A549 (cell line): ENCODE results near the gene ACOXL. TPM values are rescaled to one million over a fixed set of nuclear protein-coding genes. Genes with fewer than 3 reads are reported as not detected.

Experiments used
- ATAC-seq, 2 experiments: fragments of 200-7000 bp in 1 of 2; fragments of >200 bp in 1 of 2; cut with Nextera tagmentation in 1 of 2; cut with Tn5 transposase in 1 of 2; 3 replicates each; pipeline versions ENCODE4 v1.8.0 to v1.9.1; 2018 to 2020; ENCODE audit warnings: mild to moderate bottlenecking in 1 of 2, moderate library complexity in 1 of 2
- CTCF ChIA-PET: fragments of 300-600 bp; sonication (Branson Sonifier 250); formaldehyde crosslinking; extraction: SDS; loops from one replicate; lab custom pipeline; 2021; ENCODE audit warnings: antibody characterized with exemption, inconsistent platforms; lab: Yijun Ruan, JAX
- POLR2A ChIA-PET: fragments of 350-600 bp; formaldehyde crosslinking; extraction: SDS; loops from one replicate; lab custom pipeline; 2021; ENCODE audit warnings: antibody characterized with exemption, inconsistent platforms; lab: Yijun Ruan, JAX
- DNase-seq, 2 experiments: peaks; one replicate each; pipeline versions ENCODE4 v3.0.0 to v3.0.0-alpha.2; 2011 to 2016; ENCODE audit warnings: low read depth in 1 of 2, low spot score in 1 of 2
- FAIRE-seq: peaks from 2 replicates; lab custom pipeline; 2011; peaks lifted over from hg19 to GRCh38; lab: Jason Lieb, UNC
- H3K27ac ChIP-seq, 2 experiments: fragments of >200 bp; sonication (Bioruptor Twin); formaldehyde crosslinking; 3 replicates each; pipeline ENCODE4 v1.5.1; 2016 to 2017
- H3K4me1 ChIP-seq: fragments of >200 bp; sonication (Bioruptor Twin); formaldehyde crosslinking; 3 replicates; pipeline ENCODE4 v1.6.1; 2016
- H3K4me2 ChIP-seq: fragments of >200 bp; sonication (Bioruptor Twin); formaldehyde crosslinking; 3 replicates; pipeline ENCODE4 v1.6.1; 2016
- H3K4me3 ChIP-seq: fragments of >200 bp; sonication (Bioruptor Twin); formaldehyde crosslinking; 3 replicates; pipeline ENCODE4 v1.5.1; 2016
- H3K9me3 ChIP-seq: fragments of >200 bp; sonication (Bioruptor Twin); formaldehyde crosslinking; 3 replicates; pipeline ENCODE4 v1.6.1; 2016
- BHLHE40 ChIP-seq: IDR thresholded peaks from 2 replicates; pipeline ENCODE4 v1.6.1; 2012; ENCODE audit warnings: low read depth, low read length, inconsistent platforms
- CBX8 ChIP-seq: fragments of 200-600 bp; sonication (generic); IDR thresholded peaks from 2 replicates; pipeline ENCODE4 v1.6.1; 2016
- CHD4 ChIP-seq: fragments of 200-600 bp; sonication (generic); IDR thresholded peaks from 2 replicates; pipeline ENCODE4 v1.6.1; 2016; ENCODE audit warnings: antibody characterized with exemption, mild to moderate bottlenecking, borderline replicate concordance
- FOSB ChIP-seq: fragments of 250-450 bp; sonication (Bioruptor Pico); IDR thresholded peaks from 2 replicates; pipeline ENCODE4 v1.5.0; 2020; ENCODE audit warnings: mild to moderate bottlenecking, moderate library complexity
- FOXS1 ChIP-seq: fragments of 250-450 bp; sonication (Bioruptor Pico); IDR thresholded peaks from 2 replicates; pipeline ENCODE4 v1.5.0; 2020; ENCODE audit warnings: mild to moderate bottlenecking, moderate library complexity
- GATA3 ChIP-seq: IDR thresholded peaks from 2 replicates; pipeline ENCODE4 v1.6.1; 2012; ENCODE audit warnings: borderline replicate concordance
- HDAC2 ChIP-seq: fragments of 200-600 bp; sonication (generic); IDR thresholded peaks from 2 replicates; pipeline ENCODE4 v1.6.1; 2016
- HEYL ChIP-seq: fragments of 250-450 bp; sonication (Bioruptor Pico); IDR thresholded peaks from 2 replicates; pipeline ENCODE4 v1.8.0; 2021; ENCODE audit warnings: mild to moderate bottlenecking, moderate library complexity
- HOXA7 ChIP-seq: fragments of 250-450 bp; sonication (Bioruptor Pico); IDR thresholded peaks from 2 replicates; pipeline ENCODE4 v1.5.0; 2020; ENCODE audit warnings: mild to moderate bottlenecking, moderate library complexity
- HOXB5 ChIP-seq: fragments of 250-450 bp; sonication (Bioruptor Pico); IDR thresholded peaks from 2 replicates; pipeline ENCODE4 v1.5.0; 2020; ENCODE audit warnings: mild to moderate bottlenecking, moderate library complexity
- JUN ChIP-seq, 2 experiments: fragments of >200 bp; sonication (Bioruptor Twin); formaldehyde crosslinking; IDR thresholded peaks; 2 replicates in 1 of 2; 3 replicates in 1 of 2; pipeline ENCODE4 v1.6.1; 2016 to 2017
- MAFK ChIP-seq: fragments of 450-650 bp; IDR thresholded peaks from 2 replicates; pipeline ENCODE4 v1.6.1; 2014; ENCODE audit not compliant: partially characterized antibody
- MAZ ChIP-seq: fragments of 150-350 bp; IDR thresholded peaks from 2 replicates; pipeline ENCODE4 v1.6.1; 2014; ENCODE audit warnings: antibody characterized with exemption, low read depth, low read length, borderline replicate concordance
- MYC ChIP-seq: IDR thresholded peaks from 2 replicates; pipeline ENCODE4 v1.6.1; 2012; ENCODE audit warnings: mild to moderate bottlenecking, inconsistent platforms, low read length, improper control_type of control experiment, borderline replicate concordance
- NR3C1 ChIP-seq: fragments of >200 bp; sonication (Bioruptor Twin); formaldehyde crosslinking; IDR thresholded peaks from 3 replicates; pipeline ENCODE4 v1.6.1; 2017
- PBX3 ChIP-seq: IDR thresholded peaks from 2 replicates; pipeline ENCODE4 v1.6.1; 2012
- POLR2A ChIP-seq: IDR thresholded peaks from 2 replicates; pipeline ENCODE4 v1.6.1; 2012; ENCODE audit warnings: mild to moderate bottlenecking, low read length
- RCOR1 ChIP-seq: fragments of 150-350 bp; IDR thresholded peaks from 2 replicates; pipeline ENCODE4 v1.6.1; 2014; ENCODE audit warnings: antibody characterized with exemption, low read length, low read depth
- RNF2 ChIP-seq: fragments of 200-600 bp; sonication (generic); IDR thresholded peaks from 2 replicates; pipeline ENCODE4 v1.6.1; 2016; ENCODE audit warnings: low read depth, mild to moderate bottlenecking, antibody characterized with exemption, moderate library complexity, borderline replicate concordance
- SMC3 ChIP-seq: fragments of >200 bp; sonication (Bioruptor Twin); formaldehyde crosslinking; IDR thresholded peaks from 3 replicates; pipeline ENCODE4 v1.6.1; 2018; ENCODE audit warnings: inconsistent platforms
- TFCP2L1 ChIP-seq: fragments of 250-450 bp; sonication (Bioruptor Pico); IDR thresholded peaks from 2 replicates; pipeline ENCODE4 v1.5.0; 2021; ENCODE audit warnings: mild to moderate bottlenecking
- ZFP36 ChIP-seq: fragments of 450-650 bp; IDR thresholded peaks from 2 replicates; pipeline ENCODE4 v1.6.1; 2014; ENCODE audit warnings: borderline replicate concordance; ENCODE audit not compliant: partially characterized antibody
- ZNF302 ChIP-seq: fragments of 250-450 bp; sonication (Bioruptor Pico); IDR thresholded peaks from 2 replicates; pipeline ENCODE4 v1.9.0; 2021; ENCODE audit warnings: inconsistent platforms, mild to moderate bottlenecking, moderate library complexity
- WGBS: methylation state at CpG from one replicate; pipeline ENCODE4 v1.1.6; 2017; ENCODE audit errors: missing lambda C conversion rate; 5-methylcytosine and 5-hydroxymethylcytosine counted together
- polyA plus RNA-seq, 4 experiments: library from polyadenylated mRNA; depleted of rRNA in 3 of 4; stranded (reverse); fragments of >200 nt; fragmentation: RNase III in 1 of 4; extraction: RNeasy Plus Mini Kit Qiagen cat#74134 plus additional on column Dnase treatment in 1 of 4; gene quantifications; 2 replicates in 3 of 4; 3 replicates in 1 of 4; pipeline ENCODE4 v1.2.3, GENCODE V29; 2011 to 2017
- TF ChIP-seq, protein P1 (sequence below): fragments of 250-450 bp; sonication (Bioruptor Pico); IDR thresholded peaks from 2 replicates; pipeline ENCODE4 v1.5.0; 2020; ENCODE audit warnings: low read depth, mild to moderate bottlenecking, moderate library complexity
- TF ChIP-seq, protein P2 (sequence below): fragments of >200 bp; sonication (Bioruptor Twin); formaldehyde crosslinking; IDR thresholded peaks from 2 replicates; pipeline ENCODE4 v1.6.1; 2016
- TF ChIP-seq, protein P3 (sequence below): fragments of 150-350 bp; IDR thresholded peaks from 2 replicates; pipeline ENCODE4 v1.6.1; 2014; ENCODE audit warnings: low read depth, mild to moderate bottlenecking, low read length

ACOXL gene
- polyA plus RNA-seq, 2 of the 4 experiments (the other 2 are of a cell fraction), result not detected

DNA sequence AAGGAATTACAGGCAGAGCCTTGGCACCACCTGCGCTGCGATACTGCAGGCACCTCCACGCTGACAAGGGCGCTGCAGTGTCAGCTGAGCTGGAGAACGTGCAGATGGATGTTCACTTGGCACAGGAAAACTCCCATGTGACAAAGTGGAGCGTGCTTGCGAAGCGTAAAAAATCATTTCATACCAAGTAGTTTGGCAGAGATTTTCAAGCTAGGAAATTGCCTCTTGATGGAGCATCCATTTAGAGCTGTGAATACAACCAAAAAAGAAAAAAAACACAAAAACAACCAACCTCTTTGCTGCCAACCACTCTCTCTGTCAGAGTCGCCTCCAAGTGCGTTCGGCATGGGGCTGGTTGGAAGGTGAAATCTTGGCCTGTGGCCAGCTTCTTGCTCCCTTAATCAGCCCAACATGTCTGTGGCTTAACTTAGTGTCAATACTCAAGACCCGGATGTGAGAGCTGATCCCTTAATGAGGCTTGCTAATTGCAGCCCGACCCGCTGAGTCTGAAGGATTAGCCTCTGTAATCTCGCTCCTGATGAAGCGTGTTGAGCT is 38.1 kb downstream of the ACOXL start:
- WGBS, result 76% methylated on average over 16 of the region's 16 CpGs
- no peak for ATAC-seq
- TF ChIP-seq FOXS1 (CRISPR knock-in tag) (no peak), BHLHE40 (no peak), CHD4 (no peak), TFCP2L1 (no peak), MAZ (no peak), ZNF302 (no peak)
- TF ChIP-seq, protein P1, sequence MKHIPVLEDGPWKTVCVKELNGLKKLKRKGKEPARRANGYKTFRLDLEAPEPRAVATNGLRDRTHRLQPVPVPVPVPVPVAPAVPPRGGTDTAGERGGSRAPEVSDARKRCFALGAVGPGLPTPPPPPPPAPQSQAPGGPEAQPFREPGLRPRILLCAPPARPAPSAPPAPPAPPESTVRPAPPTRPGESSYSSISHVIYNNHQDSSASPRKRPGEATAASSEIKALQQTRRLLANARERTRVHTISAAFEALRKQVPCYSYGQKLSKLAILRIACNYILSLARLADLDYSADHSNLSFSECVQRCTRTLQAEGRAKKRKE (CRISPR knock-in tag), result no peak
- TF ChIP-seq, protein P2, sequence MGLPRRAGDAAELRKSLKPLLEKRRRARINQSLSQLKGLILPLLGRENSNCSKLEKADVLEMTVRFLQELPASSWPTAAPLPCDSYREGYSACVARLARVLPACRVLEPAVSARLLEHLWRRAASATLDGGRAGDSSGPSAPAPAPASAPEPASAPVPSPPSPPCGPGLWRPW, result no peak
- TF ChIP-seq, all 56 proteins: peak for 0
- Histone ChIP-seq H3K4me1 (no peaks in the 10 kb centered on the region), H3K4me3 (no peak overlapping the region), H3K27ac (no peak overlapping the region), H3K4me2 (no peak overlapping the region), H3K9me3 (no peaks in the 10 kb centered on the region)
- ChIA-PET CTCF (interaction anchor here (1.1 to 2.2 kb wide), 3 partner anchors 13 to 41 kb away, joined by 3 to 10 read pairs (median 4); no protein-coding TSS in a partner anchor), POLR2A (no interaction called here)
- FAIRE-seq, result no peak
- DNase-seq, result no peak

DNA sequence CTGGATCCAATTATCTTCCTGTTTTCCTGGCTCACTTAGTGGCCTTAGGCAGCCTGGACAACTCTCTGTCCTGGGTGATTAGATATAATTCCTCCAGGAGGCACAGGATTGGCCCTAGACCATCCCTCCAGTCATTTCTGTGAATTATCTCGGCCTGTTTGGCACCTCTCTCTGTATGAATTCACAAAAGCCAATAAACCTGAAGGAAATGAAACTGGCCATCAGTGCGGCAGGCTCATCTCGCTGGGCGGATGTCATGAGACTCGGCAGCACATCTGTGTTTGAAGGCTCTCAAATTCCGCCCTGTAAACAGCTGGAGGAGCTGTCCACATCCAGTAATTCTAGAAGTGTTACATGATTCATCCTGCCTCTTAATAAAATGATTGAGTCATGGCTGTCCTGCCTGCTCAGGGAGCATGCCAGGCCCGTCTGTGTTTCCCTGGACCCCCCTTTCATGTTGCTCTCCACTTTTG is 38.6 kb downstream of the ACOXL start:
- no peaks in the 10 kb centered on the region for H3K9me3 ChIP-seq
- no peaks in the 10 kb centered on the region for H3K4me1 ChIP-seq
- ChIA-PET CTCF (interaction anchor here (0.8 to 2.2 kb wide), 3 partner anchors 12 to 16 kb away, joined by 4 to 10 read pairs (median 4); no protein-coding TSS in a partner anchor), POLR2A (no interaction called here)
- ATAC-seq, result peak; percentile 49 to 58; a peak in 5 of 6 replicates
- H3K4me2 ChIP-seq, result no peak overlapping the region
- peak in 1 of 2 experiments; percentile 6 for DNase-seq
- no peak overlapping the region for H3K4me3 ChIP-seq
- FAIRE-seq, result no peak
- H3K27ac ChIP-seq, result no peak overlapping the region
- 6% methylated on average over 7 of the region's 7 CpGs for WGBS
- TF ChIP-seq CBX8, result no peak
- TF ChIP-seq GATA3, result no peak

DNA sequence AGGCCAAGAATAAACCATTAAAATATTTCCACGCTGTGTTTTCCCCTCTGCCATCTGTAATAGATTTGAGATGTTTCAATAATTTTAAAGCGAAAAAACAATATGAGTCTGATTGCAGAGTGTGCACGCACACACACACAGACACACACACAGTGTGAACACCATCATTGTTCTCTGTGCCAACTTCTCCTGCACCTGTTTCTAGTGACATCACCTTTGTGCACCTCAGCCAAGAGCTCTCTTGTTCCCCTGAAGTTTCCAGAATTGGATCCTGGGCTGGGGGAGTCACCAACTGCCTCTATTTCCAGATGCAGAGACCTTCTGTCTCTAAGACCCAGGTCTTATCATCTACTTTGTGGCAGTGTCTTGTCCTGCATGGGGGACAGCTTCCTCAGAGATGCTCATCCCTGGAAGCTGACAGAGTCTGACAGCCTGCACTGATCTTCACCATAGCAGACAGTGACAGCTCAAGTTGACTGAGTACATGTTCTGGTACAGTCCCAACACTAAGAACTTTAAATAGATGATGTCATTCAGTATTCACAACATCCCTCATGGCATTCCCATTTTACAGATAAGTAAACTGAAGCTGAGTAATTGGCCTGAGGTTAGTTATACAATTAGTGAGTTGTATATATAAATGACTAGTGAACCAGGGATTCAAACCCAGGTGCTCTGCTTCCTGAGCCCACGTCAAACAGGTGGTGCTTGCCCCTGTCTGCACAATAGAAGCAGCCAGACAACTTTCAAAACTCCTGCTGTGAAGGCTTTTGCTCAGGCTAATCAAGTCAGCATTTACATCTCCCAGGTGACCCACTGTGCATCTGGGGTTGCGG is 39.4 kb downstream of the ACOXL start:
- DNase-seq (no peak), ATAC-seq (no peak), FAIRE-seq (no peak)
- Histone ChIP-seq H3K4me2 (no peak overlapping the region), H3K4me3 (no peak overlapping the region), H3K27ac (no peak overlapping the region), H3K9me3 (no peaks in the 10 kb centered on the region), H3K4me1 (no peaks in the 10 kb centered on the region)
- ChIA-PET CTCF (interaction anchor here (0.8 to 2.2 kb wide), 5 partner anchors 11 to 39 kb away, joined by 3 to 10 read pairs (median 4); no protein-coding TSS in a partner anchor), POLR2A (no interaction called here)
- WGBS, result 40% methylated on average over 5 of the region's 5 CpGs
- TF ChIP-seq HOXB5 (CRISPR knock-in tag), result no peak
- TF ChIP-seq HEYL, result no peak
- TF ChIP-seq CHD4, result no peak

GRCh38 chr2:110772383-110772755 is 40.0 kb downstream of the ACOXL start:
- CTCF ChIA-PET, result interaction anchor here (0.9 to 1.5 kb wide), 4 partner anchors 14 to 40 kb away, joined by 3 to 4 read pairs (median 4); no protein-coding TSS in a partner anchor
- TF ChIP-seq, protein P3, sequence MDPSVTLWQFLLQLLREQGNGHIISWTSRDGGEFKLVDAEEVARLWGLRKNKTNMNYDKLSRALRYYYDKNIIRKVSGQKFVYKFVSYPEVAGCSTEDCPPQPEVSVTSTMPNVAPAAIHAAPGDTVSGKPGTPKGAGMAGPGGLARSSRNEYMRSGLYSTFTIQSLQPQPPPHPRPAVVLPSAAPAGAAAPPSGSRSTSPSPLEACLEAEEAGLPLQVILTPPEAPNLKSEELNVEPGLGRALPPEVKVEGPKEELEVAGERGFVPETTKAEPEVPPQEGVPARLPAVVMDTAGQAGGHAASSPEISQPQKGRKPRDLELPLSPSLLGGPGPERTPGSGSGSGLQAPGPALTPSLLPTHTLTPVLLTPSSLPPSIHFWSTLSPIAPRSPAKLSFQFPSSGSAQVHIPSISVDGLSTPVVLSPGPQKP, result no peak
- TF ChIP-seq HOXA7 (CRISPR knock-in tag) (no peak), FOSB (CRISPR knock-in tag) (no peak), RCOR1 (no peak), ZFP36 (no peak), JUN (IDR thresholded peaks at IDR 0.05) (no peak), RNF2 (no peak), PBX3 (no peak), HDAC2 (no peak), SMC3 (no peak), MYC (no peak), NR3C1 (no peak), POLR2A (no peak), MAFK (no peak), MAZ (no peak)

More at GRCh38 chr2:110772383-110772755, 40.0 kb downstream of the ACOXL start:
- Histone ChIP-seq H3K27ac (no peak overlapping the region), H3K4me2 (no peak overlapping the region), H3K9me3 (no peaks in the 10 kb centered on the region), H3K4me1 (no peaks in the 10 kb centered on the region), H3K4me3 (no peak overlapping the region)
- FAIRE-seq, result no peak
- no peak for DNase-seq
- no peak for ATAC-seq
- POLR2A ChIA-PET, result no interaction called here
- WGBS, result 11% methylated on average over 6 of the region's 6 CpGs
